Transverse colon (tissue), 4 donors: ENCODE results near the gene HSD11B1. TPM values are rescaled to one million over a fixed set of nuclear protein-coding genes. Genes with fewer than 3 reads are reported as not detected.

ENCODE experiments used
- DNase-seq: peaks from one replicate; pipeline ENCODE4 v3.0.0-alpha.2; 2019
- H3K27ac ChIP-seq, 4 donors: fragments of 200-600 bp; sonication (generic); 2 replicates each; pipeline ENCODE4 v1.5.1; 2016 to 2018; ENCODE audit warnings: inconsistent platforms in 4 of 4
- H3K27me3 ChIP-seq: fragments of 200-600 bp; sonication (generic); 2 replicates; pipeline ENCODE4 v1.5.1; 2017; ENCODE audit warnings: inconsistent platforms
- H3K36me3 ChIP-seq, 4 donors: fragments of 200-600 bp; sonication (generic); 2 replicates each; pipeline ENCODE4 v1.5.1; 2017 to 2019; ENCODE audit warnings: inconsistent platforms in 4 of 4
- H3K4me1 ChIP-seq, 4 donors: fragments of 200-600 bp; sonication (generic); 2 replicates each; pipeline ENCODE4 v1.5.1; 2017 to 2020; ENCODE audit warnings: inconsistent platforms in 4 of 4
- H3K4me3 ChIP-seq, 4 donors: fragments of 200-600 bp; sonication (generic); 1 replicate in 1 of 4; 2 replicates in 3 of 4; pipeline versions ENCODE4 v1.5.1 to v1.6.1; 2017 to 2019; ENCODE audit warnings: inconsistent platforms in 4 of 4
- H3K9me3 ChIP-seq, 2 donors: fragments of 200-600 bp; sonication (generic); 2 replicates each; pipeline ENCODE4 v1.5.1; 2017 to 2019; ENCODE audit warnings: inconsistent platforms in 2 of 2
- CTCF ChIP-seq, 5 experiments: fragments of 200-600 bp in 3 of 5; fragments of 450-650 bp in 2 of 5; sonication (generic) in 3 of 5; IDR thresholded peaks; 1 replicate in 2 of 5; 2 replicates in 3 of 5; pipeline ENCODE4 v1.5.1; 2016 to 2017; ENCODE audit warnings: antibody characterized with exemption in 5 of 5, inconsistent platforms in 3 of 5, mild to moderate bottlenecking in 2 of 5, moderate library complexity in 1 of 5
- EP300 ChIP-seq: sonication (generic); formaldehyde crosslinking; IDR thresholded peaks from one replicate; pipeline ENCODE4 v1.6.1; 2017; ENCODE audit warnings: antibody characterized with exemption, low read depth
- POLR2A ChIP-seq: fragments of 450-650 bp; IDR thresholded peaks from one replicate; pipeline ENCODE4 v1.6.1; 2016; ENCODE audit warnings: antibody characterized with exemption, mild to moderate bottlenecking, moderate library complexity
- POLR2AphosphoS5 ChIP-seq, 3 donors: sonication (generic); formaldehyde crosslinking; IDR thresholded peaks; one replicate each; pipeline ENCODE4 v1.6.1; 2016; ENCODE audit warnings: antibody characterized with exemption in 3 of 3
- whole genome bisulfite sequencing, 2 donors: methylation state at CpG; one replicate each; pipeline ENCODE4 v1.1.5; 2018; ENCODE audit warnings: low coverage in 1 of 2; 5-methylcytosine and 5-hydroxymethylcytosine counted together
- in situ Hi-C, 4 donors: fragments of 200-750 bp; cut with MboI; loops; one replicate each; pipeline versions ENCODE4 v1.15.0 to v1.15.1; 2017; ENCODE audit warnings: low sequenced_read_pairs in 3 of 4, low pct_ligation_motif_present in 1 of 4, low pct_unique_long_range_greater_than_20kb in 1 of 4
- intact Hi-C: fragments of 100-400 bp; cut with DNase I; formaldehyde crosslinking; loops from one replicate; pipeline ENCODE4 v1.15.1; 2023; ENCODE audit warnings: low total_unique reads
- total RNA-seq, 4 donors: library from RNA; depleted of rRNA; stranded (reverse); fragments of >200 nt; gene quantifications; one replicate each; pipeline ENCODE4 v1.1.0, GENCODE V29; 2016

Gene HSD11B1
- total RNA-seq, 4 donors from 2014 or later = 1.5 to 3.7 (median 2.6) TPM; not detected in 1

- WGBS, 2 donors = 63% methylated on average over 9 of the region's 9 CpGs; no CpG with 5 or more reads in 1 of the 2 donors
- in situ Hi-C loops (no loop called here), intact Hi-C loops (no loop called here)
- Histone ChIP-seq H3K36me3 (no peaks in the 10 kb centered on the region), H3K27me3 (no peaks in the 10 kb centered on the region), H3K4me1 (peaks cover 6 to 25% (median 21%) of the 10 kb centered on the region in 4 donors), H3K4me3 (peak overlapping the region in 2 of 4 donors; percentile 2 to 39), H3K9me3 (no peaks in the 10 kb centered on the region), H3K27ac (peak overlapping the region; percentile 75 to 88 (median 80))
- DNase-seq = peak; percentile 77
- peak; percentile 39 for TF ChIP-seq POLR2A
- no peak for TF ChIP-seq CTCF (IDR thresholded peaks at IDR 0.05)
- TF ChIP-seq POLR2AphosphoS5 (IDR thresholded peaks at IDR 0.05) = peak in 2 of 3 donors; percentile 11 to 48
Measured at GRCh38 chr1:209768354-209768774, 63.7 kb downstream of the HSD11B1 start.

DNA sequence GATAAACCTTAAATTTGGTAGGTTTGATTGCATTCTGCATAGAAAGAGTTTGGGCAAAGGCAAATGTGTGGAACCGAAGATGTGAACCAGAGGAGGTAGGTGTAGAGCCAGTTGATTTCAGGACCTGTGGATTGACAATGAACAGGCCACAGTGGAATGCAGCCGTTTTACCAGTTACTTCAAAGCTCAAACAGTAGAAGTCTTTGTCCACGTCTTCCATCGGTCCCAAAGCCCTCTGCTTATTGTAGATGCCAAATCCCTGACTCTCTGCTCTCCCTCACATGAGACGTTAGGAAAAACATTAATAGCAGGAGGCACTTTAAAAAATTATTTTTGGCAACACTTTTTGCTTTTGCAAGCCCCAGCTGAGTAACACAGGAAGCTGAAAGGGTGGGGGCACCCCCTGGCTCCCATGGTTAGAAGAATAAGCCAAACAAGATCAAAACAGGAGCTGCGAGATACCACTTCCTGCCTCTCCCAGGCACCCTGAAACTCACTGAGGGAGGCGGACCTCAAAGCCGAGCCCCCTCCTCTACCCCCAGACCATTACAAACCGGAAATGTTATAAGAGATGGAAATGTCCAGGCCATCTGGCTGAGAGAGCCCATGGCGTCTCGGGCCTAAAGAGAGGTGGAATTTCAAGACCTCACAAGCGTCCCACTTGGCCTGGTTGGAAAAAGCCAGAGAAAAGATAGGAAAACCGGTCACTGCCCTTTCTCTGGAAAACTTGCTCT, 64.7 kb downstream of the HSD11B1 start:
- in situ Hi-C loops (no loop called here), intact Hi-C loops (no loop called here)
- peak; percentile 29 to 85 (median 51) for TF ChIP-seq POLR2AphosphoS5 (IDR thresholded peaks at IDR 0.05)
- TF ChIP-seq CTCF (IDR thresholded peaks at IDR 0.05) = no peak
- no peak for TF ChIP-seq EP300
- no peak for TF ChIP-seq POLR2A
- H3K27ac ChIP-seq = peak overlapping the region; percentile 75 to 88 (median 80)
- H3K36me3 ChIP-seq = no peaks in the 10 kb centered on the region
- no peaks in the 10 kb centered on the region for H3K27me3 ChIP-seq
- 31 to 40% methylated on average over 3 to 13 of the region's 13 CpGs for WGBS, 2 donors
- DNase-seq = peak; percentile 69
- peak overlapping the region in 2 of 4 donors; percentile 2 to 39 for H3K4me3 ChIP-seq
- peaks cover 6 to 25% (median 21%) of the 10 kb centered on the region in 4 donors for H3K4me1 ChIP-seq
- H3K9me3 ChIP-seq = no peaks in the 10 kb centered on the region

DNA sequence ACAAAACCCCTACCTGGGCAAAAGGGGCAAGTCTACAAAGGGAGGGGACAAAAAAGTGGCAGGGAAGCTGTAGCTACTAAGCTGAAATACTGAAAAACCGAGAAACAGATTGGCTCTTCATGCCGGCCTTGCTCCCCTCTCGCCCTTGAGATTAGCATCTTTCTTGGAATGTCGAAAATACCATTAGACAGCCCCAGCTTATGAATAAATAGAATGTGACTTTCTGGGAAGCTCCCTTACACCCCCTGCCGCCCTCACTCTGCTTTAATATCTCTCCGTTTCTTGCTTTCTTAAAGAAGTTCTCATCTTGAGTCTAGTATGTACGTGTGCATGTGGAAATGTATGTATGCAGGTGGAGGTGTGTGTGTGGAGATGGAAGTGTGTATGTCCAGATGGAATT, 65.3 kb downstream of the HSD11B1 start:
- no peak for DNase-seq
- peak overlapping the region; percentile 75 to 88 (median 80) for H3K27ac ChIP-seq
- WGBS, 2 donors = 65 to 70% methylated on average over 4 to 7 of the region's 7 CpGs
- H3K36me3 ChIP-seq = no peaks in the 10 kb centered on the region
- no peaks in the 10 kb centered on the region for H3K9me3 ChIP-seq
- no peak for TF ChIP-seq CTCF (IDR thresholded peaks at IDR 0.05)
- no peaks in the 10 kb centered on the region for H3K27me3 ChIP-seq
- in situ Hi-C loops (no loop called here), intact Hi-C loops (no loop called here)
- peaks cover 6 to 25% (median 21%) of the 10 kb centered on the region in 4 donors for H3K4me1 ChIP-seq
- peak overlapping the region in 1 of 4 donors; percentile 39 for H3K4me3 ChIP-seq

DNA sequence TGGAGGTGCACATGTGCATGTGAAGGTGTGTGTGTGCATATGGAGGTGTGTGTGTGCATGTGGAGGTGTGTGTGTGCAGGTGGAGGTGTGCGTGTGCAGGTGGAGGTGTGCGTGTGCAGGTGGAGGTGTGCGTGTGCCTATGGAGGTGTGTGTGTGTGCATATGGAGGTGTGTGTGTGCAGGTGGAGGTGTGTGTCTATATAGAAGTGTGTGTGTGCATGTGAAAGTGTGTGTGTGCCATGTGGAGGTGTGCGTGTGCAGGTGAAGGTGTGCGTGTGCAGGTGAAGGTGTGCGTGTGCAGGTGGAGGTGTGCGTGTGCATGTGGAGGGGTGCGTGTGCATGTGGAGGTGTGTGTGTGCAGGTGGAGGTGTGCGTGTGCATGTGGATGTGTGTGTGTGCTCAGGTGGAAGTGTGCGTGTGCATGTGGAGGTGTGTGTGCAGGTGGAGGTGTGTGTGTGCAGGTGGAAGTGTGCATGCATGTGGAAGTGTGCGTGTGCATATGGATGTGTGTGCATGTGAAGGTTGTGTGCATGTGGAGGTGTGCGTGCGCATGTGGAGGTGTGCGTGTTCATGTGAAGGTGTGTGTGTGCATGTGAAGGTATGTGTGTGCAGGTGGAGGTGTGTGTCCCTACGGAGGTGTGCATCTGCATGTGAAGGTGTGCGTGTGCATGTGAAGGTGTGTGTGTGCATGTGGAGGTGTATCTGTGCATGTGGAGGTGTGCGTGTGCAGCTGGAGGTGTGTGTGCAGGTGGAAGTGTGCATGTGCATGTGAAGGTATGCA, 66.2 kb downstream of the HSD11B1 start:
- no peaks in the 10 kb centered on the region for H3K36me3 ChIP-seq
- no peaks in the 10 kb centered on the region for H3K9me3 ChIP-seq
- no peak for DNase-seq
- TF ChIP-seq EP300 (no peak), CTCF (IDR thresholded peaks at IDR 0.05) (no peak), POLR2AphosphoS5 (IDR thresholded peaks at IDR 0.05) (no peak), POLR2A (no peak)
- peaks cover 6 to 25% (median 21%) of the 10 kb centered on the region in 4 donors for H3K4me1 ChIP-seq
- intact Hi-C loops = no loop called here
- WGBS, 2 donors = 88 to 93% methylated on average over 14 to 17 of the region's 17 CpGs
- H3K27ac ChIP-seq = no peak overlapping the region
- in situ Hi-C loops = no loop called here
- H3K4me3 ChIP-seq = no peak overlapping the region
- no peaks in the 10 kb centered on the region for H3K27me3 ChIP-seq
